ENCODE results near the gene LAMA3. TPM values are rescaled to one million over a fixed set of nuclear protein-coding genes. Genes with fewer than 3 reads are reported as not detected.

LAMA3 gene
- polyA plus RNA-seq, 1 donor from 2014 or later: 3.4 TPM

- Histone ChIP-seq H3K36me3 (ENCODE audit: insufficient read depth, low read length) (no peaks in the 10 kb centered on the region), H3F3A (ENCODE audit: insufficient read depth, low read length, poor library complexity, severe bottlenecking) (no peaks in the 10 kb centered on the region), H3K4me2 (ENCODE audit: low read length) (no peak overlapping the region), H3K9me2 (ENCODE audit: insufficient read depth, low read length) (no peaks in the 10 kb centered on the region), H2AFZ (ENCODE audit: low read depth, low read length) (no peak overlapping the region), H3K9me3 (ENCODE audit: low read length) (no peaks in the 10 kb centered on the region), H3K27ac (ENCODE audit: low read length) (no peak overlapping the region), H3K4me3 (ENCODE audit: low read length) (no peak overlapping the region), H4K20me1 (ENCODE audit: insufficient read depth) (no peaks in the 10 kb centered on the region), H3K27me3 (ENCODE audit: insufficient read depth, low read depth, low read length) (no peaks in the 10 kb centered on the region), H3K79me2 (replicated peaks; ENCODE audit: insufficient read depth, low read length) (no peaks in the 10 kb centered on the region), H3K9ac (ENCODE audit: low read length) (no peak overlapping the region)
- TF ChIP-seq TAF1 (IDR thresholded peaks at IDR 0.05; ENCODE audit: low read depth): no peak
- no peak for TF ChIP-seq CTCF (IDR thresholded peaks at IDR 0.05; ENCODE audit: poor library complexity, severe bottlenecking)
- TF ChIP-seq EZH2 (IDR thresholded peaks at IDR 0.05; ENCODE audit: borderline replicate concordance, insufficient read depth, low read length, poor library complexity, severe bottlenecking): no peak
- TF ChIP-seq POLR2AphosphoS5 (IDR thresholded peaks at IDR 0.05): no peak
- no peak for TF ChIP-seq EP300 (conservative IDR thresholded peaks at IDR 0.05; ENCODE audit: poor library complexity, severe bottlenecking)
- no peak for TF ChIP-seq REST (IDR thresholded peaks at IDR 0.05; ENCODE audit: borderline replicate concordance)
- TF ChIP-seq MXI1 (conservative IDR thresholded peaks at IDR 0.05; ENCODE audit: poor library complexity, severe bottlenecking): no peak
- no peak for TF ChIP-seq RAD21 (conservative IDR thresholded peaks at IDR 0.05)
- TF ChIP-seq SMC3 (conservative IDR thresholded peaks at IDR 0.05; ENCODE audit: poor library complexity): no peak
Observed at GRCh38 chr18:23704806-23705205, 15.6 kb downstream of the LAMA3 start.

- H3K4me2 ChIP-seq (ENCODE audit: low read length): no peak overlapping the region
- no peaks in the 10 kb centered on the region for H3K36me3 ChIP-seq (ENCODE audit: insufficient read depth, low read length)
- no peak overlapping the region for H3K4me3 ChIP-seq (ENCODE audit: low read length)
- no peaks in the 10 kb centered on the region for H3K9me3 ChIP-seq (ENCODE audit: low read length)
- H3K9me2 ChIP-seq (ENCODE audit: insufficient read depth, low read length): no peaks in the 10 kb centered on the region
- no peak overlapping the region for H2AFZ ChIP-seq (ENCODE audit: low read depth, low read length)
- H3K79me2 ChIP-seq (replicated peaks; ENCODE audit: insufficient read depth, low read length): no peaks in the 10 kb centered on the region
- H4K20me1 ChIP-seq (ENCODE audit: insufficient read depth): no peaks in the 10 kb centered on the region
- H3K9ac ChIP-seq (ENCODE audit: low read length): no peak overlapping the region
- no peak for TF ChIP-seq EP300 (conservative IDR thresholded peaks at IDR 0.05; ENCODE audit: poor library complexity, severe bottlenecking)
- no peak for TF ChIP-seq SMC3 (conservative IDR thresholded peaks at IDR 0.05; ENCODE audit: poor library complexity)
- no peak for TF ChIP-seq RAD21 (conservative IDR thresholded peaks at IDR 0.05)
- TF ChIP-seq POLR2AphosphoS5 (IDR thresholded peaks at IDR 0.05): no peak
- TF ChIP-seq CTCF (IDR thresholded peaks at IDR 0.05; ENCODE audit: poor library complexity, severe bottlenecking): no peak
- no peak for TF ChIP-seq TAF1 (IDR thresholded peaks at IDR 0.05; ENCODE audit: low read depth)
- no peak for TF ChIP-seq REST (IDR thresholded peaks at IDR 0.05; ENCODE audit: borderline replicate concordance)
- no peak for TF ChIP-seq MXI1 (conservative IDR thresholded peaks at IDR 0.05; ENCODE audit: poor library complexity, severe bottlenecking)
- no peak for TF ChIP-seq EZH2 (IDR thresholded peaks at IDR 0.05; ENCODE audit: borderline replicate concordance, insufficient read depth, low read length, poor library complexity, severe bottlenecking)
- H3F3A ChIP-seq (ENCODE audit: insufficient read depth, low read length, poor library complexity, severe bottlenecking): no peaks in the 10 kb centered on the region
- H3K27ac ChIP-seq (ENCODE audit: low read length): no peak overlapping the region
- no peaks in the 10 kb centered on the region for H3K27me3 ChIP-seq (ENCODE audit: insufficient read depth, low read depth, low read length)
Observed at GRCh38 chr18:23706971-23707640, 17.9 kb downstream of the LAMA3 start.
